Stomach (tissue), 9 donors: ENCODE results near the gene CENPU. TPM values are rescaled to one million over a fixed set of nuclear protein-coding genes. Genes with fewer than 3 reads are reported as not detected.

Source experiments
- DNase-seq, 2 donors: peaks; one replicate each; pipeline versions ENCODE4 v3.0.0 to v3.0.0-alpha.2; 2013 to 2019
- H3K27ac ChIP-seq, 5 donors: fragments of 200-600 bp in 4 of 5; sonication (generic) in 4 of 5; one replicate each; pipeline ENCODE4 v1.5.1; 2013 to 2019; ENCODE audit warnings: mild to moderate bottlenecking in 1 of 5, moderate library complexity in 1 of 5
- H3K27me3 ChIP-seq, 3 donors: fragments of 200-600 bp; sonication (generic); one replicate each; pipeline ENCODE4 v1.5.1; 2017 to 2019; ENCODE audit warnings: mixed run types in 1 of 3
- H3K36me3 ChIP-seq, 4 donors: fragments of 200-600 bp; sonication (generic); 1 replicate in 3 of 4; 2 replicates in 1 of 4; pipeline ENCODE4 v1.5.1; 2016 to 2019
- H3K4me1 ChIP-seq, 4 donors: fragments of 200-600 bp; sonication (generic); one replicate each; pipeline ENCODE4 v1.5.1; 2016 to 2019
- H3K4me3 ChIP-seq, 4 donors: fragments of 200-600 bp; sonication (generic) in 3 of 4; one replicate each; pipeline ENCODE4 v1.5.1; 2016 to 2019; ENCODE audit warnings: mild to moderate bottlenecking in 1 of 4
- H3K9me3 ChIP-seq, 4 donors: fragments of 200-600 bp; sonication (generic); one replicate each; pipeline ENCODE4 v1.5.1; 2016 to 2019
- EP300 ChIP-seq: sonication (generic); formaldehyde crosslinking; IDR thresholded peaks from one replicate; pipeline ENCODE4 v1.6.1; 2017; ENCODE audit warnings: antibody characterized with exemption
- POLR2A ChIP-seq, 4 donors: fragments of 450-650 bp; IDR thresholded peaks; one replicate each; pipeline ENCODE4 v1.6.1; 2016; ENCODE audit warnings: antibody characterized with exemption in 4 of 4, control low read depth in 2 of 4, mild to moderate bottlenecking in 1 of 4, moderate library complexity in 1 of 4
- POLR2AphosphoS5 ChIP-seq, 3 donors: sonication (generic); formaldehyde crosslinking; IDR thresholded peaks; one replicate each; pipeline ENCODE4 v1.6.1; 2016; ENCODE audit warnings: antibody characterized with exemption in 3 of 3
- WGBS, 5 donors: extraction: QIAGEN DNeasy Blood & Tissue Kit in 3 of 5; methylation state at CpG; one replicate each; pipeline versions ENCODE4 v1.1.5 to v1.1.7; 2013 to 2018; 5-methylcytosine and 5-hydroxymethylcytosine counted together
- intact Hi-C: fragments of 100-400 bp; cut with DNase I; formaldehyde crosslinking; loops from one replicate; pipeline ENCODE4 v1.15.1; 2023; ENCODE audit warnings: low total_unique reads
- polyA plus RNA-seq, 3 donors: library from polyadenylated mRNA; stranded (reverse); fragments of 200-250 nt; gene quantifications; one replicate each; pipeline ENCODE4 v1.2.3, GENCODE V29; 2013
- total RNA-seq, 5 donors: library from RNA; depleted of rRNA; stranded (reverse); fragments of >200 nt; gene quantifications; one replicate each; pipeline versions ENCODE4 v1.1.0 to v1.2.3, GENCODE V29; 2014 to 2016
- TF ChIP-seq, protein P1 (sequence below), 7 experiments: fragments of 450-650 bp in 4 of 7; fragments of 200-600 bp in 3 of 7; sonication (generic) in 3 of 7; IDR thresholded peaks; one replicate each; pipeline ENCODE4 v1.5.1; 2016 to 2019; ENCODE audit warnings: antibody characterized with exemption in 7 of 7, control low read depth in 2 of 7, mild to moderate bottlenecking in 1 of 7
- donor health status: healthy with polysubstance abuse.
- donor health status: Bipolar disorder and iron deficiency.
- donor health status: healthy.

The CENPU gene
- total and polyA plus RNA-seq, 8 donors, result 4.1 to 17.8 (median 6.7) TPM

DNA sequence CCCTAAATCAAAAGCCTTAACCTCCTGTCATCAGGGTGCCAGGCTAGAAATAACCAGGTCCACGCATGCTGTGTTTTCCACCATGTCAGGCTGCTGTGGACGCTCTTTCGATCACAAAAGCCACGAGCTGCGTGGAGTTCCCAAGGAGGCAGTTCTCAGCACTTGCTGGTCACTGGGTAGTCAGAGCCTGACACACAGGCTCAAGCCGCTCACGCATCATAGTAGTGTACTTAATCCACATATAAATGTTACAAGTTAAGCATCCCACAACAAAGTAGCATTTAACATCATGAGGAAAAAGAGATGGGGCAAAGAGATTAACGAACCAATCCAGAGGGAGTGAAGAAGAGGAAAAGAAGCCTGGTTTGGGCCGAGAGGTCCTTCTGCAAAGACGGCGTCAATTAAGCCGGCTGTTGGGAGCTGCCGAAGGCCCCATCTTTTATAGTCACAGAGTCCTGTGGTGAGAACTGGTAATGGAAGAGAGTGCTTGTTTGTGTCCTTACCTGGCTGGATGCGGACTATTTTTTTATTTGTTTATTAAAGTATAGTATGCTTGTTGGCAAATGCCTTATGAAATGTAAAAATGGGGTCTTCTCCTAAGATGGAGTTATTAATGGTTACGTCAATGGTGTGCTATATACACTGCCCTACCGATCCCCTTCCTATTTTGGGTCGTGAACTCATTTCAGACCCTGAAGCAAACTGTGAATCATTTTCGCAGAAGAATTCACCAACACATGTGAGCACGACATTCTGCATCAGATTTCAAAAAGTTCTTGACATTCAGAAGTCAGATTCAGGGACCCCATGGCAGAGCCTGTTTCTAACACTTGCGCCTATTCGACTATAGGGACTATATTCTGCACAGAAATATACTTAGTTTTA, 83.7 kb downstream of the CENPU start:
- Histone ChIP-seq H3K36me3 (peaks cover 0 to 6% (median 0%) of the 10 kb centered on the region in 4 donors), H3K4me3 (peak overlapping the region; percentile 74 to 93 (median 80)), H3K9me3 (no peaks in the 10 kb centered on the region), H3K4me1 (peaks cover 38 to 54% (median 43%) of the 10 kb centered on the region in 4 donors), H3K27ac (peak overlapping the region; percentile 95 to 100 (median 98)), H3K27me3 (no peaks in the 10 kb centered on the region)
- WGBS, 5 donors, result 29 to 35% (median 30%) methylated on average over 21 of the region's 21 CpGs
- no peak for TF ChIP-seq POLR2A (IDR thresholded peaks at IDR 0.05)
- TF ChIP-seq EP300, result no peak
- TF ChIP-seq, protein P1, sequence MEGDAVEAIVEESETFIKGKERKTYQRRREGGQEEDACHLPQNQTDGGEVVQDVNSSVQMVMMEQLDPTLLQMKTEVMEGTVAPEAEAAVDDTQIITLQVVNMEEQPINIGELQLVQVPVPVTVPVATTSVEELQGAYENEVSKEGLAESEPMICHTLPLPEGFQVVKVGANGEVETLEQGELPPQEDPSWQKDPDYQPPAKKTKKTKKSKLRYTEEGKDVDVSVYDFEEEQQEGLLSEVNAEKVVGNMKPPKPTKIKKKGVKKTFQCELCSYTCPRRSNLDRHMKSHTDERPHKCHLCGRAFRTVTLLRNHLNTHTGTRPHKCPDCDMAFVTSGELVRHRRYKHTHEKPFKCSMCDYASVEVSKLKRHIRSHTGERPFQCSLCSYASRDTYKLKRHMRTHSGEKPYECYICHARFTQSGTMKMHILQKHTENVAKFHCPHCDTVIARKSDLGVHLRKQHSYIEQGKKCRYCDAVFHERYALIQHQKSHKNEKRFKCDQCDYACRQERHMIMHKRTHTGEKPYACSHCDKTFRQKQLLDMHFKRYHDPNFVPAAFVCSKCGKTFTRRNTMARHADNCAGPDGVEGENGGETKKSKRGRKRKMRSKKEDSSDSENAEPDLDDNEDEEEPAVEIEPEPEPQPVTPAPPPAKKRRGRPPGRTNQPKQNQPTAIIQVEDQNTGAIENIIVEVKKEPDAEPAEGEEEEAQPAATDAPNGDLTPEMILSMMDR (IDR thresholded peaks at IDR 0.05), result no peak
- no peak for TF ChIP-seq POLR2AphosphoS5 (IDR thresholded peaks at IDR 0.05)
- intact Hi-C loops, result no loop called here
- peak in 1 of 2 donors; percentile 70 for DNase-seq

DNA sequence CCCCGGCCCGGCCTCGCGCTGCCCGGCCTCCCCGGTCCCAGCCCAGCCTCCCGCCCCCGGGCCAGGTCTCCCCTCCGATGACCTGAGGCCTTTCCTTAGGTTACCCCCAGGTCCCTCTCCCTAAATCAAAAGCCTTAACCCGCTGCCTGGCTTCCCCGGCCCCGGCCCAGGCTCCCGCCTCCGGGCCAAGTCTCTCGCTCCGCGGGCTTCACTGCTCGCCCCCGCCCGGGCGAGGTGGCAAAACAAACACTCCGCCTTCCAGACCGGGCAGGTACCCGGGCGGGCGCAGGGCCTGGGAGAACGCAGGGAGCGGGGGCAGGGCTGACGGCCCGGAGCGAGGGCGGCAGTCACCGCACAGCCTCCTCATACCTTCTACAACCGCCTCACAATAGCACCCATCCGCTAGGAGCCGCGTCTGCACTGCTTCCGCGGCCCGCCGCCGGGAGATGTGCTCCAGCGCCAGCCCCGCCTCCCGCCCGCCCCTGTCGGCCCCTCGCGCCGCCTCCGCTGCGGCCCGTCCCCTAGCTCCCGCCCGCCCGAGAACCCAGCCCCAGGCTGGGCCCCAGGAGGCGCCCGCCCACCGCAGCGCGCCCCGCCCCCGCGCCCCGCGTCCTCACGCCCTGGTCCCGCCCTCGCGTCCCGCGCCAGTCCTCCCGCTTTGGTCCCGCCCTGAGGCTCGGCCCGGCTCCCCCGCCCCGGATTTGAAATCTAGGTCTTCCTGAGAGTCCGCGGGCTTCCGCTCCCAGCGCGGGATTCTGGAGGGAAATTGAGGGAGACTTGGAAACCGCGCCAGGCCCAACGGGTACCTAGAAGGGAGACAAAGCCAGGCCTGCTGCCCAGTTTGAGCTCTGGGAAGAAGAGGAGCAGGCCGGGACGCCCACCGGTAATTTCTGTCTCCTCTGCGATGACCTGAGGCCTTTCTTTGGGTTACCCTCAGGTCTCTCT, 84.6 kb downstream of the CENPU start, which contains the start of the genes CASP3 and PRIMPOL:
Gene CASP3, minus strand, starts transcription at position 422 of the 945 bp plus-strand sequence. CDS start 10,994 bp downstream, outside the sequence.
Gene PRIMPOL, plus strand, starts transcription at position 713 of the 945 bp plus-strand sequence. CDS start 7,403 bp downstream, outside the sequence.
- intact Hi-C loops, result no loop called here
- Histone ChIP-seq H3K9me3 (no peaks in the 10 kb centered on the region), H3K4me1 (peaks cover 38 to 64% (median 51%) of the 10 kb centered on the region in 4 donors), H3K27me3 (no peaks in the 10 kb centered on the region), H3K4me3 (peak within 1 kb of the TSS; percentile 74 to 93 (median 80)), H3K27ac (peak within 1 kb of the TSS; percentile 95 to 100 (median 98)), H3K36me3 (peaks cover 0 to 10% (median 0%) of the 10 kb centered on the region in 4 donors)
- 0 to 1% (median 0%) methylated on average over 28 to 86 of the region's 90 CpGs for WGBS, 5 donors
- TF ChIP-seq, protein P1 (IDR thresholded peaks at IDR 0.05), result peak in 3 of 7 experiments; percentile 9 to 43 (median 27)
- no peak for TF ChIP-seq EP300
- peak; percentile 81 to 98 (median 97) for TF ChIP-seq POLR2AphosphoS5 (IDR thresholded peaks at IDR 0.05)
- TF ChIP-seq POLR2A (IDR thresholded peaks at IDR 0.05), result peak in 2 of 4 donors; percentile 24 to 91
- DNase-seq, result peak; percentile 98 to 99

DNA sequence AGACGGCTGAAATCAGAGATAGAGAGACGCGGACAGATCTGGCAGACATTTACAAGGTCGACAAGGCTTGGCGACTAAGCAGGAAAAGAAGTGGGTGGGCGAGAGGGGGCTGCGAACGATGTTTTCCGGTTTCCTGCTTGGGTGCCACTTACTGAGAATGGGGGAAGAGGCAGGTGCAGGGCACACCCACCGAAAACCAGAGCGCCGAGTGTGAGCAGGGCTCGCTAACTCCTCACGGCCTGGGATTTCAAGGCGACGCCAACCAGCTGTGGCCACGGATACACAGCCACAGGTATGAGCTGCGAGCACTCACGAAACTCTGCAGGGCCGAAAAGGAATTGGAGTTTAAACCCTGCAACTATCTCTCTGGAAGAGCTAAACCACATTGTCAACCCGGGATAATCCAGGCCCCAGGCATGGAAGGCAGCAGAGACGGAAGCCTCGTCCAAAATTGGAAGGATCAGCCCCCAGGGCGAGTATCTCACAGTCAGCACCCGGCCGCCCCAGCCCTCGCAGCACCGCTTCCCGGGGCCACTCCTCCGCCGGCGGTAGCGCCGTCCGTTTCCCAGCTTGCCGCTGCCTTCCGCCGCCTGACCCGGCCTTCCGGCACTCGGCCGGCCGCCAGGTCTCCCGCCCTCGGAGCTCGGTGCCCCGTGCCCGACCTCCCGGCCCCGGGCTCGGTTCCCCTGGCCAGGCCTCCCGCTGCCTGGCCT, 85.4 kb downstream of the CENPU start:
- Histone ChIP-seq H3K36me3 (peaks cover 0 to 10% (median 0%) of the 10 kb centered on the region in 4 donors), H3K27me3 (no peaks in the 10 kb centered on the region), H3K9me3 (no peaks in the 10 kb centered on the region), H3K4me1 (peaks cover 38 to 69% (median 55%) of the 10 kb centered on the region in 4 donors), H3K27ac (peak overlapping the region; percentile 93 to 100 (median 98)), H3K4me3 (peak overlapping the region; percentile 74 to 93 (median 80))
- TF ChIP-seq POLR2AphosphoS5 (IDR thresholded peaks at IDR 0.05) (peak in 1 of 3 donors; percentile 3), POLR2A (IDR thresholded peaks at IDR 0.05) (no peak)
- intact Hi-C loops, result no loop called here
- peak; percentile 70 to 84 for DNase-seq
- 0 to 1% (median 1%) methylated on average over 32 to 52 of the region's 52 CpGs for WGBS, 5 donors

DNA sequence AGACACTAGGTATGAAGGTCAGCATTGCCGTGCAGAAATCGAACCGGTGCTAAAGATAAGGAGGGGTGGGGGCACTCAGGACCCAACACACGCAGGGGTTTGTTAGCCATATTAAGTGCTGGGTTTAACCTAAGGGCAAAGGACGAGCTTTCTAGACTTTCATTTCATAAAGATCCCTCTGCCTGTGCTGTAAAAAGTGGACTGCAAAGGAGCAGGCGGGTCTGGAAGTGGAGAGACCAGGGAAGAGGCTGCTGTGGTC, 85.9 kb downstream of the CENPU start:
- intact Hi-C loops, result no loop called here
- H3K4me1 ChIP-seq, result peaks cover 38 to 64% (median 55%) of the 10 kb centered on the region in 4 donors
- TF ChIP-seq, protein P1 (IDR thresholded peaks at IDR 0.05), result no peak
- no peak for TF ChIP-seq POLR2AphosphoS5 (IDR thresholded peaks at IDR 0.05)
- TF ChIP-seq POLR2A (IDR thresholded peaks at IDR 0.05), result no peak
- no peak for TF ChIP-seq EP300

More for the DNA sequence above, 85.9 kb downstream of the CENPU start:
- peak overlapping the region; percentile 93 to 100 (median 98) for H3K27ac ChIP-seq
- peaks cover 0 to 14% (median 0%) of the 10 kb centered on the region in 4 donors for H3K36me3 ChIP-seq
- no peaks in the 10 kb centered on the region for H3K27me3 ChIP-seq
- peak overlapping the region; percentile 74 to 93 (median 80) for H3K4me3 ChIP-seq
- no peaks in the 10 kb centered on the region for H3K9me3 ChIP-seq
- 2 to 7% (median 5%) methylated on average over 6 of the region's 6 CpGs for WGBS, 5 donors
- no peak for DNase-seq
